Mesendoderm (in vitro differentiated cells): ENCODE results near the gene MYO15B. TPM values are rescaled to one million over a fixed set of nuclear protein-coding genes. Genes with fewer than 3 reads are reported as not detected.

Experiments
- DNase-seq: peaks from one replicate; pipeline ENCODE4 v3.0.0; 2013
- H2AK5ac ChIP-seq: 2 replicates; pipeline ENCODE4 v1.6.1; 2013; ENCODE audit warnings: low read length, inconsistent platforms
- H2BK120ac ChIP-seq: 2 replicates; pipeline ENCODE4 v1.6.1; 2013; ENCODE audit warnings: low read depth, mild to moderate bottlenecking, low read length, moderate library complexity, mixed read lengths
- H2BK15ac ChIP-seq: replicated peaks from 2 replicates; pipeline ENCODE4 v1.6.1; 2013; ENCODE audit warnings: low read depth, mild to moderate bottlenecking, moderate library complexity
- H2BK5ac ChIP-seq: 2 replicates; pipeline ENCODE4 v1.6.1; 2013; ENCODE audit warnings: low read length, inconsistent platforms
- H3K18ac ChIP-seq: 2 replicates; pipeline ENCODE4 v1.6.1; 2013; ENCODE audit warnings: mild to moderate bottlenecking, low read length, mixed read lengths
- H3K23ac ChIP-seq: one replicate; pipeline ENCODE4 v1.6.1; 2013; ENCODE audit warnings: low read length
- H3K27ac ChIP-seq: 2 replicates; pipeline ENCODE4 v1.5.1; 2013; ENCODE audit warnings: low read depth, mild to moderate bottlenecking, inconsistent platforms, low read length, moderate library complexity
- H3K27me3 ChIP-seq: 2 replicates; pipeline ENCODE4 v1.6.1; 2013; ENCODE audit warnings: low read length, control low read depth, mild to moderate bottlenecking, inconsistent platforms; ENCODE audit not compliant: insufficient read depth, poor library complexity
- H3K36me3 ChIP-seq: 2 replicates; pipeline ENCODE4 v1.6.1; 2013; ENCODE audit warnings: low read length, inconsistent platforms; ENCODE audit not compliant: control insufficient read depth, insufficient read depth
- H3K4ac ChIP-seq: one replicate; pipeline ENCODE4 v1.6.1; 2013; ENCODE audit warnings: low read depth, mild to moderate bottlenecking, low read length, moderate library complexity
- H3K4me1 ChIP-seq: 2 replicates; pipeline ENCODE4 v1.6.1; 2013; ENCODE audit warnings: low read depth, low read length, inconsistent platforms; ENCODE audit not compliant: control insufficient read depth
- H3K4me2 ChIP-seq: 2 replicates; pipeline ENCODE4 v1.6.1; 2013; ENCODE audit warnings: low read length
- H3K4me3 ChIP-seq: 2 replicates; pipeline ENCODE4 v1.5.1; 2013; ENCODE audit warnings: mild to moderate bottlenecking, low read length
- H3K56ac ChIP-seq: one replicate; pipeline ENCODE4 v1.6.1; 2013; ENCODE audit warnings: low read length
- H3K79me1 ChIP-seq: 2 replicates; pipeline ENCODE4 v1.6.1; 2013; ENCODE audit warnings: low read length, inconsistent platforms
- H3K79me2 ChIP-seq: 2 replicates; pipeline ENCODE4 v1.6.1; 2013; ENCODE audit warnings: mild to moderate bottlenecking, low read length; ENCODE audit not compliant: control insufficient read depth, insufficient read depth
- H3K9ac ChIP-seq: 2 replicates; pipeline ENCODE4 v1.6.1; 2013; ENCODE audit warnings: low read length, inconsistent platforms
- H4K5ac ChIP-seq: one replicate; pipeline ENCODE4 v1.6.1; 2013; ENCODE audit warnings: low read length
- H4K8ac ChIP-seq: one replicate; pipeline ENCODE4 v1.6.1; 2013; ENCODE audit warnings: low read depth, mild to moderate bottlenecking, control low read depth, low read length, moderate library complexity
- WGBS: extraction: QIAGEN DNeasy Blood & Tissue Kit; methylation state at CpG from one replicate; pipeline ENCODE4 v1.1.7; 2013; ENCODE audit warnings: low lambda C conversion rate, missing lambda C conversion rate; ENCODE audit not compliant: insufficient coverage; ENCODE audit errors: extremely low coverage; 5-methylcytosine and 5-hydroxymethylcytosine counted together
- polyA plus RNA-seq, 2 experiments: library from polyadenylated mRNA; stranded (reverse); fragments of 200-250 nt; gene quantifications; one replicate each; pipeline ENCODE4 v1.2.3, GENCODE V29; 2013

MYO15B gene
- 1.8 TPM for polyA plus RNA-seq (2013, experiment 1 of 2)
- polyA plus RNA-seq (2013, experiment 2 of 2), result 1.1 TPM

GRCh38 chr17:75587675-75588595 is at the start of gene MYO15B:
Gene MYO15B, plus strand, starts transcription at chr17:75587800. Its CDS starts 258 bp downstream, at chr17:75588058.
- H3K56ac ChIP-seq, result peak within 1 kb of the TSS; percentile 91
- no peak within 1 kb of the TSS for H2BK5ac ChIP-seq
- H3K27ac ChIP-seq, result peak within 1 kb of the TSS; percentile 86
- no peak within 1 kb of the TSS for H2BK15ac ChIP-seq
- H3K4me3 ChIP-seq, result peak within 1 kb of the TSS; percentile 37
- peak within 1 kb of the TSS; percentile 96 for H3K4ac ChIP-seq
- no peaks in the 10 kb centered on the region for H3K27me3 ChIP-seq
- peak within 1 kb of the TSS; percentile 95 for H3K18ac ChIP-seq
- peak within 1 kb of the TSS; percentile 85 for H3K4me2 ChIP-seq
- H3K9ac ChIP-seq, result peak within 1 kb of the TSS; percentile 91
- H3K23ac ChIP-seq, result peak within 1 kb of the TSS; percentile 97
- no CpG with 5 or more reads among the region's 82 CpGs for WGBS
- no peak within 1 kb of the TSS for H4K5ac ChIP-seq
- no peak within 1 kb of the TSS for H2AK5ac ChIP-seq
- no peak within 1 kb of the TSS for H2BK120ac ChIP-seq
- no peaks in the 10 kb centered on the region for H3K79me1 ChIP-seq
- peak; percentile 85 for DNase-seq
- no peaks in the 10 kb centered on the region for H3K36me3 ChIP-seq
- no peaks in the 10 kb centered on the region for H3K4me1 ChIP-seq
- H4K8ac ChIP-seq, result peak within 1 kb of the TSS; percentile 28
- H3K79me2 ChIP-seq, result no peaks in the 10 kb centered on the region

- no peak overlapping the region for H2BK15ac ChIP-seq
- H3K27ac ChIP-seq, result no peak overlapping the region
- H3K4me1 ChIP-seq, result no peaks in the 10 kb centered on the region
- H3K36me3 ChIP-seq, result no peaks in the 10 kb centered on the region
- H2BK120ac ChIP-seq, result no peak overlapping the region
- no peaks in the 10 kb centered on the region for H3K79me1 ChIP-seq
- H3K23ac ChIP-seq, result no peak overlapping the region
- DNase-seq, result no peak
- H2AK5ac ChIP-seq, result no peak overlapping the region
- no peak overlapping the region for H3K4me3 ChIP-seq
- H3K56ac ChIP-seq, result no peak overlapping the region
- H2BK5ac ChIP-seq, result no peak overlapping the region
- H3K18ac ChIP-seq, result no peak overlapping the region
- H3K27me3 ChIP-seq, result no peaks in the 10 kb centered on the region
- no peak overlapping the region for H3K4ac ChIP-seq
- no peak overlapping the region for H4K8ac ChIP-seq
- no peak overlapping the region for H4K5ac ChIP-seq
- no CpG with 5 or more reads among the region's 13 CpGs for WGBS
- no peak overlapping the region for H3K4me2 ChIP-seq
- H3K79me2 ChIP-seq, result no peaks in the 10 kb centered on the region
- H3K9ac ChIP-seq, result no peak overlapping the region
Measured at GRCh38 chr17:75539967-75540729, 47.5 kb upstream of the MYO15B start.

- H3K36me3 ChIP-seq, result no peaks in the 10 kb centered on the region
- no peak overlapping the region for H3K4me3 ChIP-seq
- no peak overlapping the region for H3K27ac ChIP-seq
- no peak overlapping the region for H3K18ac ChIP-seq
- H3K79me1 ChIP-seq, result no peaks in the 10 kb centered on the region
- H3K9ac ChIP-seq, result no peak overlapping the region
- WGBS, result no CpG with 5 or more reads among the region's 4 CpGs
- no peak overlapping the region for H2AK5ac ChIP-seq
- no peak overlapping the region for H3K4me2 ChIP-seq
- no peak overlapping the region for H3K4ac ChIP-seq
- no peaks in the 10 kb centered on the region for H3K79me2 ChIP-seq
- H3K27me3 ChIP-seq, result no peaks in the 10 kb centered on the region
- no peaks in the 10 kb centered on the region for H3K4me1 ChIP-seq
- H2BK15ac ChIP-seq, result no peak overlapping the region
- no peak overlapping the region for H3K23ac ChIP-seq
- H4K5ac ChIP-seq, result no peak overlapping the region
- no peak overlapping the region for H2BK5ac ChIP-seq
- H4K8ac ChIP-seq, result no peak overlapping the region
- H2BK120ac ChIP-seq, result no peak overlapping the region
- H3K56ac ChIP-seq, result no peak overlapping the region
- no peak for DNase-seq
Measured at GRCh38 chr17:75540923-75541503, 46.6 kb upstream of the MYO15B start.

GRCh38 chr17:75542229-75542628 is 45.4 kb upstream of the MYO15B start:
- no CpG with 5 or more reads among the region's 8 CpGs for WGBS
- H3K4ac ChIP-seq, result no peak overlapping the region
- no peak overlapping the region for H3K9ac ChIP-seq
- H2BK5ac ChIP-seq, result no peak overlapping the region
- H3K56ac ChIP-seq, result no peak overlapping the region
- no peak overlapping the region for H2BK15ac ChIP-seq
- H3K4me1 ChIP-seq, result no peaks in the 10 kb centered on the region
- H3K79me2 ChIP-seq, result no peaks in the 10 kb centered on the region
- H4K8ac ChIP-seq, result no peak overlapping the region
- H3K23ac ChIP-seq, result no peak overlapping the region
- H3K36me3 ChIP-seq, result no peaks in the 10 kb centered on the region
- H3K18ac ChIP-seq, result no peak overlapping the region
- no peak for DNase-seq
- no peak overlapping the region for H3K4me2 ChIP-seq
- H4K5ac ChIP-seq, result no peak overlapping the region
- no peak overlapping the region for H2AK5ac ChIP-seq
- no peak overlapping the region for H3K4me3 ChIP-seq
- H3K79me1 ChIP-seq, result no peaks in the 10 kb centered on the region
- no peaks in the 10 kb centered on the region for H3K27me3 ChIP-seq
- H3K27ac ChIP-seq, result no peak overlapping the region
- H2BK120ac ChIP-seq, result no peak overlapping the region

- Histone ChIP-seq H2AK5ac (no peak overlapping the region), H3K9ac (no peak overlapping the region), H3K4me1 (no peaks in the 10 kb centered on the region), H3K4me3 (no peak overlapping the region), H4K8ac (no peak overlapping the region), H2BK5ac (no peak overlapping the region), H3K4ac (no peak overlapping the region), H2BK120ac (no peak overlapping the region), H3K79me1 (no peaks in the 10 kb centered on the region), H4K5ac (no peak overlapping the region), H3K27ac (no peak overlapping the region), H3K4me2 (no peak overlapping the region), H3K56ac (no peak overlapping the region), H3K27me3 (no peaks in the 10 kb centered on the region), H3K79me2 (no peaks in the 10 kb centered on the region), H2BK15ac (no peak overlapping the region), H3K18ac (no peak overlapping the region), H3K23ac (no peak overlapping the region), H3K36me3 (no peaks in the 10 kb centered on the region)
- WGBS, result no CpG with 5 or more reads among the region's 15 CpGs
- no peak for DNase-seq
Measured at GRCh38 chr17:75542728-75543336, 44.8 kb upstream of the MYO15B start.
